GM18873 (cell line): ENCODE data around the gene TMEM150B.

Experiments used
- ATAC-seq: cut with Tn5 transposase; IDR thresholded peaks from one replicate; pipeline ENCODE4 v1.9.1; 2021; ENCODE audit warnings: mild to moderate bottlenecking, moderate library complexity, moderate number of reproducible peaks; ENCODE audit not compliant: unreplicated experiment, low FRiP score

TMEM150B gene

DNA sequence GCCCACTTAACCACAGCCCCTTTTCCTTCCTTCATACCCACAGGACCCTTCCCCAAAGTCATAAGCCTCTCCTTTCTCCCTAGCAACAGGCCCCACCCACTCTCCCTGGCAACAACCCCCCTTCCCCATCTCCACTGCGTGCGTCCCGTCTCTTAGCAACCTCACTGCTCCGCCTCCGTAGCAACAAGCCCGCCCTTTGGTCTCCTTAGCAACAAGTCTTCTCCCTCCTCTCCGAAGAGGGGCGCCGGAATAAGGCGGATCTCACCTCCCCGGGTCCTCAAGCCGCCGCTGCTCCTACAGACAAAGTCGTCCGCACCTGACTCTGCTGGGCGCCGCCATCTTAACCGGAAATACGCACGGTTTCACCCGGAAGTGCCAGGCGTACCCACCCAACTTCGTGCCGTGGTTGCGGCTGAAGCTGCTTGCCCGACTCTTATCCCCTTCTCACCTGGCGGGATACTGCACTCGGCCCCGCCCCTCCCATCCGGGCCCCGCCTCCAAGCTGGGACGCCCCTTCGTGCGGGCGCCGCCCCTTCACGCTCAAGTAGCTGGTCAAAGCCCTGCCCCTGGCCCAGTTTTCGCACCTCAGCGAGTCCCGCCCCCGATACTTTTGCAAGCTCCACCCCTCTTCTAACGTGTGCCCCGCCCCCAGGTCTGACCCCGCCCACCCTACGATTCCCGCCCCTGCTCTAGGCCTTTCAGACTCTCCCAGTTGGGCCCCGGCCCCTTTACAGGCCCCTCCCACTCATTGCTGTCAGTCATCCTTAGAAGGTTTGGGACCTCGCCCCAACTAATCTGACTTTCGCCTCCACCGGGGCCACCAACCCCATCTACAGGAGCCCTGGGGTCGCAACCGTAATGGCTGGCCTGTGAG, 45.1 kb downstream of the TMEM150B start, which contains the start of gene HSPBP1:
HSPBP1 (minus strand) TSS at position 341 of the 874 bp plus-strand sequence. CDS start 502 bp downstream, outside the sequence.
- peak; percentile 65 for ATAC-seq

DNA sequence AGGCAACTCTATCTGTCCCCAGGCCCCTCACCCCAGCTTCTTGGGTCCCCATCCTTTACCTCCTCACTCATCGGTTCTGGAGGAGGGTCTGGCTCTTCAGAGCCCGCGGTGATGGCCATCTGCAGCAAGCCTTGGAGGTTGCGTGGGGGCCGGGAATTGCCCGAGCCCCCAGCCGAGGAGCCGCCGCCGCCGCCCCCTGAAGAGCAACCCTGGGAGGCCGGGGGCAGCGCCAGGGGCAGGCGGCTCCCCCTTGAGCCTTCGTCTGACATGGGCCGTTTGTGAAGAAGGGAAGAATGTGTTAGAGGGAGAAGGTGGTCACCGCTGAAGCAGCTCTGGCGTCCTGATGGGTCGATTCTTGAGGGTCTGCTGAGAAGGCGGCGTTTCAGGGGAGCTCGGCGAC, 45.8 kb downstream of the TMEM150B start:
- no peak for ATAC-seq

DNA sequence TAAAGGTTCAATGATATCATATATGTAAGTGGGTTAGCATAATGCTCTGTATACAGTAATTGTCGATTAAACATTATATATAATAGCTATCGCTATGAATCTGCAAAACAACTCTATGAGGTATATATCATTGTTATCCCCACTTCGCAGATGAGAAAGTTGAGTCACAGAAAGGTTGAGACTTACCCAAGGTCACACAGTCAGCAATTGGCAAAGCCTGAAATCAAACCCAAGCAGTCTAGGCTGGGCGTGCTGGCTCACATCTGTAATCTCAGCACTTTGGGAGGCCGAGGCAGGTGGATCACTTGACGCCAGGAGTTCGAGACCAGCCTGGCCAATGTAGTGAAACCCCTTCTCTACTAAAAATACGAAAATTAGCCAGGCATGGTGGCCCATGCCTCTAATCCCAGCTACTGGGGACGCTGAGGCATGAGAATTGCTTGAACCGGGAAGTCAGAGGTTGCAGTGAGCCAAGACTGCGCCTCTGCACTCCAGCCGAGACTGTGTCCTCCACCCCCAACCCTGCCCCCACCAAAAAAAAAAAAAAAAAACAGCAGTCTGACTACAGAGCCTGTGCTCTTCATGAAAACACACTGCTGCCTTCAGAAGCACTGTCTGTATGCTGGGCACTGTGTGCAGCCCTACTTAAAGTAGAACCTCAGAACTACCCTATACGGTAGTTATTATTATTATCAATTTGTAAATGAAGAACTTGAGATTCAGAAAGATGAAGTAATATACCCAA, 46.6 kb downstream of the TMEM150B start:
- no peak for ATAC-seq

DNA sequence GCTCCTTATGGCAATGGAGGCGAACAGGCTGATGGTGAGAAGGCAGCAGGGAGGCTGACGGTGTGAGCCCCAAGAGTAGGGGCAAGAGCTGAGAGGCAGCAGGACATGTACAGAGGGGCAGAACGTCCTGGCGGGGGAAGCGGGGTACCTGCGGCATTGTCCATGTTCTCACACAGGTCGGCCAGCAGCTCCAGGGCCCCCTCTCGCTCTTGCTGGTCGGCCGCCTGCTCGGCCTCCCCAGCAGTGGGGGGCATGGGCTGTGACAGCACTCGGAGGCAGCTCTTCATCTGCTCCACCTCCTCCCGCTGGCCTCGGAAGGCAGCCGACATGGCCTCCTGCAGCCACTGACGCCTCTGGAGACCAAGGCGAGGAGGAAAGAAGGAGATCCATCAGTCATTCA, 47.6 kb downstream of the TMEM150B start:
- ATAC-seq: no peak

DNA sequence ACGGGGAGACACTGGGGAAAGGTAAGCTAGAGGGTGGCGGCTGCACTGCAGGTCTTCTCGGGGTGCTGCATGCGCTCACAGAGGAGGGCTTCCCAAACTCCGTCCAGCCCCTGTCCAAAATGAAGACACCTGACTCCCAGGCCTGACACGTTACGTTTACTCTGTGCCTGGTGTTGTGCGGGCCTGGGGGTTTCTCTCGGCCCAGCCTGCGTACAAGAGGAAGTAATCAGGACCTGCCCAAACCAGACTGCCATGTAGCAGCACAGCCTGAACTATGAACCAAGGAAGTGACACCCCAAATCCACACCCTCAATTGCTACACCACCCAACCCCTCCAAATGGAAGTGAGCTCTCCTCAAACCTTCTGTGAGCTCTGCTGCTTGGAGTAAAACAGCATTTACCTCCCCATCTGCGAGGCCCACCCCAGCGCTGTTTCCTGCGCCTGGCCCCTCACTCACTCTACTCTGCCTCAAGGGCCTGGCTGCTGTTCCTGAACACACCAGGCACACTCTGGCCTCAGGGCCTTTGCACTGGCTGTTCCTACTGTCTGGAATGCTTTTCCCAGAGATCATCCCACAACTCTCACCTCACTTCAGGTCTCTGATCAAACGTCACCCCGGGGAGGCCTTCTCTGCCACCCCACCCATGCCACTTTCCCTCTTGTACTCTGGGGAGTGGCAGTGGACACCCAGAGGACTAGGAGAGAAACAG, 48.3 kb downstream of the TMEM150B start:
- ATAC-seq: peak; percentile 8

DNA sequence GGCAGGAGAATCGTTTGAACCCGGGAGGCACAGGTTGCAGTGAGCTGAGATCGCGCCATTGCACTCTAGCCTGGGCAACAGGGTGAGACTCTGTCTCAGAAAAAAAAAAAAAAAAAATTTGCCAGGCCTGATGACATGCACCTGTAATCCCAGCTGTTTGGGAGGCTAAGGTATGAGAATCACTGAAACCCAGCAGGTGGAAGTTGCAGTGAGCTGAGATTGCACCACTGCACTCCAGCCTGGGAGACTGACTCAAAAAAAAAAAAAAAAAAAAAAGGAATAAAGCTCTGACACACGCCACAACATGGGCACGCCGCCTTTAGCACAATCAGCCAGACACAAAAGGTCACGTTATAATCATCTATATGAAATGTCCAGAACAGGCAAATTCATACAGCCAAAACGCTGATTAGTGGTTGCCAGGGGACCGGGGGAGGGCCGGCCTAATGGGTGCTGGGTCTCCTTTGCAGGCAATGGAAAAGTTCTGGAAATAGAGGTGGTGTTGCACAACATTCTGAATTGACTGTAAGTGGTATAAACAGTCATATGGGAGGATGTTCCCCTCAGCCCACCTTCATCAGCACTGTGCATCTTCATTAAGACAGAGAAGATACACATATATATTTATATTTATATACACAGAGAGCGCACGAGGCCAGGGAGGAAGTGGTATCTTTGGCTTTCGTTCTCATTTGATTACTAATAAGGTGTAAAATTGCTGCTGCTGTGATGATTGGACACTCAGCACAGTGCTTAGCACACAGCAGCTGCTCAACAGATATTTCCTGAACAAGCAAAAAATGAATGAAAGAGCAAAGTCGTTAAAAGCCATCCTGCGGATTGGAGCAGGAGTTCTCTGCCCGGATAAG, 49.1 kb downstream of the TMEM150B start:
- peak; percentile 37 for ATAC-seq

- no peak for ATAC-seq
These were observed 51.0 kb downstream of the TMEM150B start for GRCh38 chr19:55273978-55274707.

GRCh38 chr19:55272142-55272541, 53.0 kb downstream of the TMEM150B start:
- ATAC-seq: no peak

DNA sequence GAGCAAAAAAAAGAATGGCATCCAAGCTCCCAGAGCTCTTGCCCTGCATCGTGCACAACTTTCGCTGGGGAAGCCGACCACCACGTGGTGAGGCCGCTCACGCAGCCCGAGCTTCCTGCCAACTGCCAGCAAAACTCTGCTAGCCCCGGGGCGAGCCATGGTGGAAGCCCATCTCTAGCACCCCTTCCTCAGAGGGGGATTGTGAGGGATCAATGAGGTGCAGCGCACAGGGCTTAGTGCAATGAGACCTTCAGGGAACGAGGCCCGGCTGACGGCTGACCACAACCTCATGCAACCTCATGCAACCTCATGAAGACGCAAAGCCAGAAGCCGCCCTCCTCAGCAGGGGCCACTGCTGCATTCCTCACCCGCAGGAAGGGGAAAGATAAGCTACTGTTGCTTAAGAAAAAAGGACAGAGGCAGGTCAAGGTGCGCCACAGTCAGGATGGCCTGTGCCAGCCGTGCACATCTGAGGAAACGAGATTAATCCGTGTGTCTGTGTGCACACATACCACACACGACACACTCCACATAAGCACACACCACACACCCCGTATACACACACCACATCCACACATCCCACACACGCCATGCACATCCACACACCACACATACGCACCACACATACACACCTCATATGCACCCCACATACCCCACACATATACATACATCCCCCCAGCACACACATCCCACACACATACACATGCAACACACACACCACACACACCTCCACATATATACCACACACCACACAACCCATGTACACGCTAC, 54.8 kb downstream of the TMEM150B start:
- no peak for ATAC-seq

DNA sequence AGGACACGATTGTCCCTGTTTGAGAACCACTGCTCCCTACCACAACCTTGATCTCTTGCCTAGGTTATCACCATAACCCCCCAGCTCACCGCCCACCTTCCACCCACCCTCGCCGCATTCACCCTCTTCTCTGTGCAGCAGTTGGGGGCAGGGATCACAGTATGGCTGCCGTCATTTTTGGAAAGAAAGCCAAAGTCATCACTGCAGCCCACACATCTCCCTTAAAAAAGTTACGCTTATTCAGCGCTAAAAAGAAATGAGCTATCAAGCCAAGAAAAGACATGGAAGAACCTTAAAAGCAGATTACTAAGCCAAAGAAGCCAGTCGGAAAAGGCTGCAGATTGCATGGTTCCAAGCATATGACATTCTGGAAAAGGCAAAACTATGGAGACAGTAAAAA, 55.8 kb downstream of the TMEM150B start:
- no peak for ATAC-seq

GRCh38 chr19:55266840-55267239, 58.3 kb downstream of the TMEM150B start:
- no peak for ATAC-seq

- no peak for ATAC-seq
These were observed 58.7 kb downstream of the TMEM150B start for GRCh38 chr19:55266404-55266803.

DNA sequence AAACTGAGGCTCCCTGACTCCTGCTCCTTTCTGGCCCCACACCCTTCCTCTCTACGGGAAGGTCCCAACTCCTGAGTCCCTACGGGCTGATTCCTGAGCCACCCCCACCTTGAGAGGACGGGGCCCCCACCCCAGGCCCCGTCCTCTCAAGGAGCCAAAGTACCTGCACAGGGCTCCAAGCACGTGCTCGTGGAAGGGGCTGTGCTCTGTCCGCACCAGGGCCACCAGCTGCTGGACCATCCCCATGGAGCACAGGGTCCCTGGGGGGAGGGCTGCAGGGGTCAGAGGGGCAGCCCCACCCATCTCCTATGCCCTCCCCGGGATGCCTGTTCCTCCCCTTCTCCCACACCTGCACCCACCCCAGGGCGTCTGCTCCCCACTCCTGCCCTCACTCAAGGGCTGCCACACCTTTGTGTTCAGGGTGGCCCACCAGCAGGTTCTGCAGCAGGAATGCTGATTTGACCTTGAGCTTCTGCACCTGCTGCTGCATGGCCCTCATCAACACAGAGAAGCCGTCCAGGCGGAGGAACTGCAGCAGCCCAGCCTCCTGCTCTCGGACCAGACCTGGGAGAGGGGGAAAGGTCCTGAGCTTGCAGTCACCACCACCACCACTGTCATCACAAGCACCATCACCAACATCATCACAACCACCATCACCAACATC, 59.3 kb downstream of the TMEM150B start:
- ATAC-seq: no peak

DNA sequence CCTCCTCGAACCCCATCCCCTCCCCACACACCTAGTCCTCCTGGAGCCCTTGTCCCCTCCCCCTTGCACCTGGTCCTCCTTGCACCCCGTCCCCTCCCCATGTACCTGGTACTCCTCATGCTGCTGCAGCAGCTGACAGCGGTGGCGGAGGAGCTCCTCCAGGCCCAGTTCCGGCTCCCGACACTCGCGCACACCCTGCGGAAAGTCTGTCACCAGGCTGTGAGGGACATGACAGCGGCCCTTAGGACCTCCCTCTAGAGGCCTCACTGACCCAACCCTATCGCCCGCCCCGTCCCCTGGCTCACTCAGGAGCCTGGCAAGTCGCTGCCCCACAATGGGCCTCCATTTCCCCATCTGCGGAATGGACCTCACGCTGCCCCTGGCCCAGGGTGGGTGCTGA, 60.0 kb downstream of the TMEM150B start:
- ATAC-seq: no peak

- ATAC-seq: no peak
These were observed 60.6 kb downstream of the TMEM150B start for GRCh38 chr19:55264531-55264930.
